ENCODE data around the gene TRMT6.

Gene TRMT6, protein sequence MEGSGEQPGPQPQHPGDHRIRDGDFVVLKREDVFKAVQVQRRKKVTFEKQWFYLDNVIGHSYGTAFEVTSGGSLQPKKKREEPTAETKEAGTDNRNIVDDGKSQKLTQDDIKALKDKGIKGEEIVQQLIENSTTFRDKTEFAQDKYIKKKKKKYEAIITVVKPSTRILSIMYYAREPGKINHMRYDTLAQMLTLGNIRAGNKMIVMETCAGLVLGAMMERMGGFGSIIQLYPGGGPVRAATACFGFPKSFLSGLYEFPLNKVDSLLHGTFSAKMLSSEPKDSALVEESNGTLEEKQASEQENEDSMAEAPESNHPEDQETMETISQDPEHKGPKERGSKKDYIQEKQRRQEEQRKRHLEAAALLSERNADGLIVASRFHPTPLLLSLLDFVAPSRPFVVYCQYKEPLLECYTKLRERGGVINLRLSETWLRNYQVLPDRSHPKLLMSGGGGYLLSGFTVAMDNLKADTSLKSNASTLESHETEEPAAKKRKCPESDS

DNA sequence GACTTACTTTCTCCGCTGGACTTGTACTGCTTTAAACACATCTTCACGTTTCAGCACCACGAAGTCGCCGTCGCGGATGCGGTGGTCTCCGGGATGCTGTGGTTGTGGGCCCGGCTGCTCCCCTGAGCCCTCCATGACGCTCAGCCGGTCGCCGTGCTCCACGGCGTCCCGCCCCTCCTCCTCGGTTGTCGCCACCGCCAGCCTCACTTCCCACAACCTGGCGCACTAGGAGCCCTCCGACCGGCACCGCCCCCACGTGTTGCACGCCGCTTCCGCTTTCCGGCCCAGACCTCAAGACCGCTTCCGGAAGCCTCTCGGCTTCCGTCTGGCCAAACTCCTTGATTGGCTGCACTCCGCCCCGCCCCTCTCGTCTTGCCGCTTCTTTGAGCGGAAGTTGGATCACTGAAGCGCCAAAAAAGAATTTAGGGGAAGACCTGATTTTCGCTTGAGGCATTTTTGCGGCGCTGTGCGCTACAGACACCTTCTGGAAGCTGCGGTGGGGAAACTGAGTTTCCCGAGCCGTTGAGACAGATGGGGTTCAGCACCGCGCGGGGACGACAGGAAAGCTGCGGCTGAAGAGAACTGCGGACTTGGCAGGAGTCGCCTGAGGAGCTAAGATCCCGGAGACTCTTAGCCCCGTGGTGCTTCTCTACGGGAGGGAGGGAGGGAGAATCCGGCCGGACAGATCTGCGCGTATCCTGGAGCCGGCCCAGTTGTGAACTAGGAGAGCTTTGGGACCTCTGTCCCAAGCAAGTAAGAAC is at the start of gene TRMT6, which contains the start of gene MCM8:
TSS of gene TRMT6 (minus strand) at position 263 of the 761 bp plus-strand sequence. CDS start at position 135, 128 bp downstream.
TSS of gene MCM8 (plus strand) at position 382 of the 761 bp plus-strand sequence. CDS start 1,364 bp downstream, outside the sequence.
- H3K9ac ChIP-seq (ENCODE audit: low read depth, low read length) = peak within 1 kb of the TSS; percentile 79
- peak within 1 kb of the TSS; percentile 41 to 81 for H3K4me3 ChIP-seq (ENCODE audit: low read depth in 1 of 2, low read length in 2 of 2)
- H3K4me1 ChIP-seq (ENCODE audit: insufficient read depth, low read length) = peaks cover 47% of the 10 kb centered on the region
- H3K4me2 ChIP-seq (ENCODE audit: insufficient read depth, low read length) = peak within 1 kb of the TSS; percentile 78
- no peaks in the 10 kb centered on the region for H3K9me3 ChIP-seq (ENCODE audit: insufficient read depth, low read length, severe bottlenecking)
- TF ChIP-seq EZH2 (IDR thresholded peaks at IDR 0.05; ENCODE audit: borderline replicate concordance, low read depth, low read length, severe bottlenecking) = no peak
- TF ChIP-seq CTCF (IDR thresholded peaks at IDR 0.05; ENCODE audit: borderline replicate concordance, extremely low read depth, low read length, poor library complexity, severe bottlenecking) = no peak
- ATAC-seq (ENCODE audit: insufficient read depth, low read depth) (peak; percentile 96), DNase-seq (peak; percentile 99)
- peaks cover 75% of the 10 kb centered on the region for H3K79me2 ChIP-seq (ENCODE audit: insufficient read depth, low read length)
- H4K20me1 ChIP-seq (ENCODE audit: insufficient read depth, low read length) = no peaks in the 10 kb centered on the region
- peaks cover 61% of the 10 kb centered on the region for H3K36me3 ChIP-seq (ENCODE audit: insufficient read depth, low read length)
- peak within 1 kb of the TSS; percentile 91 for H3K27ac ChIP-seq (ENCODE audit: low read length)
- peak within 1 kb of the TSS; percentile 96 for H2AFZ ChIP-seq (ENCODE audit: low read depth, low read length)
- no peaks in the 10 kb centered on the region for H3K27me3 ChIP-seq (ENCODE audit: insufficient read depth, low read length, poor library complexity)

- H3K9me3 ChIP-seq (ENCODE audit: insufficient read depth, low read length, severe bottlenecking) = no peaks in the 10 kb centered on the region
- H3K4me1 ChIP-seq (ENCODE audit: insufficient read depth, low read length) = peaks cover 13% of the 10 kb centered on the region
- H3K27ac ChIP-seq (ENCODE audit: low read length) = no peak overlapping the region
- peaks cover 5% of the 10 kb centered on the region; the same call in 1 of the 2 replicates for H3K79me2 ChIP-seq (ENCODE audit: insufficient read depth, low read length)
- H3K27me3 ChIP-seq (ENCODE audit: insufficient read depth, low read length, poor library complexity) = no peaks in the 10 kb centered on the region
- no peak overlapping the region for H3K9ac ChIP-seq (ENCODE audit: low read depth, low read length)
- no peaks in the 10 kb centered on the region for H4K20me1 ChIP-seq (ENCODE audit: insufficient read depth, low read length)
- no peak overlapping the region for H2AFZ ChIP-seq (ENCODE audit: low read depth, low read length)
- H3K4me2 ChIP-seq (ENCODE audit: insufficient read depth, low read length) = no peak overlapping the region
- no peak for DNase-seq
- TF ChIP-seq EZH2 (IDR thresholded peaks at IDR 0.05; ENCODE audit: borderline replicate concordance, low read depth, low read length, severe bottlenecking) (no peak), CTCF (IDR thresholded peaks at IDR 0.05; ENCODE audit: borderline replicate concordance, extremely low read depth, low read length, poor library complexity, severe bottlenecking) (no peak)
- no peak for ATAC-seq (ENCODE audit: insufficient read depth, low read depth)
- H3K4me3 ChIP-seq (ENCODE audit: low read depth in 1 of 2, low read length in 2 of 2) = no peak overlapping the region
- H3K36me3 ChIP-seq (ENCODE audit: insufficient read depth, low read length) = peaks cover 37% of the 10 kb centered on the region
Observed at GRCh38 chr20:5999783-6000182, 49.5 kb upstream of the TRMT6 start.

- Histone ChIP-seq H3K4me1 (ENCODE audit: insufficient read depth, low read length) (peaks cover 2% of the 10 kb centered on the region; the same call in 1 of the 2 replicates), H3K4me3 (ENCODE audit: low read depth in 1 of 2, low read length in 2 of 2) (no peak overlapping the region), H3K79me2 (ENCODE audit: insufficient read depth, low read length) (no peaks in the 10 kb centered on the region), H3K9ac (ENCODE audit: low read depth, low read length) (no peak overlapping the region), H3K4me2 (ENCODE audit: insufficient read depth, low read length) (no peak overlapping the region), H4K20me1 (ENCODE audit: insufficient read depth, low read length) (no peaks in the 10 kb centered on the region), H3K27me3 (ENCODE audit: insufficient read depth, low read length, poor library complexity) (no peaks in the 10 kb centered on the region), H3K9me3 (ENCODE audit: insufficient read depth, low read length, severe bottlenecking) (no peaks in the 10 kb centered on the region), H2AFZ (ENCODE audit: low read depth, low read length) (no peak overlapping the region), H3K27ac (ENCODE audit: low read length) (no peak overlapping the region), H3K36me3 (ENCODE audit: insufficient read depth, low read length) (peaks cover 66% of the 10 kb centered on the region)
- TF ChIP-seq EZH2 (IDR thresholded peaks at IDR 0.05; ENCODE audit: borderline replicate concordance, low read depth, low read length, severe bottlenecking) (no peak), CTCF (IDR thresholded peaks at IDR 0.05; ENCODE audit: borderline replicate concordance, extremely low read depth, low read length, poor library complexity, severe bottlenecking) (no peak)
- ATAC-seq (ENCODE audit: insufficient read depth, low read depth) (peak; percentile 86), DNase-seq (peak; percentile 50)
Observed at GRCh38 chr20:5996765-5997164, 46.4 kb upstream of the TRMT6 start.
